NCI-H2107 (cell line): Measurements from ENCODE around the gene SIPA1.
A peak's percentile ranks its signal among the peaks of the same experiment; 100 is the strongest.

Experiments
- DNase-seq: peaks from one replicate; lab custom pipeline; 2025; lab: John Stamatoyannopoulos, UW

Gene SIPA1

DNA sequence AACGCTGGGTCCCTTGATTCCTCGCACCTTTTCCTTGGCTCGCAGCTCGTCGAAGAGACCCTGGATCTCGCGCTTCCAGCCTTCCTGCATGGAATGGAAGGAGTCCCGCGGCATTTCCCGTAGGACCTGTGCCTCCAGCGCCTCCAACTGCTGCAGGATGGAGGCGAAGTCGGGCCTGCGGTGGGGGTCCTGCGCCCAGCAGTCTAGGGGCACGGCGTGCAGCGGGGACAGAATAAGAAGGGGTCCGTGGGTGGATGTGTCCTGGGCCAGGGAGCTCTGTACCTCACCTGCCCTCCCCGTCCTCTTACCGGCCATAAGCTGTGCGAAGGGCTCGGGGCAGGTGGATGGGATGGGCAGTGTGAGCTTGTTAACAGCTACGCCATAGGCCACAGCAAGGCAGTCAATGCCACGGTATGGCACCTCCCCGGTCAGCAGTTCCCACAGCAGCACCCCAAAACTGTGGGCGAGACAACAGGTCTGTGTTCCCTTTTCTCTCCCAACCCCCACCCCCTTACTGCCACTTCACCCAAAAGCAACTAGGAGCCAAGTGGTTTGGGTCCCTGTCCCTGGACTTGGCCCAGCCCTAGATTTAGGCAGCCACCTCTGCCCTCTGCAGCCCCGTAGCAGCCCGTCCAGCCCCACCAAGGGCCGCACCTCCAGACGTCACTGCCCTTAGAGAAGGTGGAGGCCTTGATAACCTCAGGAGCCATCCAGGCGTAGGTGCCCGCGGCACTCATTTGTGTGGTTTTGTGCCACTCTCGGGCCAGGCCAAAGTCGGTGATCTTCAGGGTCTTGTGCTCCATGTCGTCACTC lies 30.1 kb upstream of the SIPA1 start:
- DNase-seq: no peak

DNA sequence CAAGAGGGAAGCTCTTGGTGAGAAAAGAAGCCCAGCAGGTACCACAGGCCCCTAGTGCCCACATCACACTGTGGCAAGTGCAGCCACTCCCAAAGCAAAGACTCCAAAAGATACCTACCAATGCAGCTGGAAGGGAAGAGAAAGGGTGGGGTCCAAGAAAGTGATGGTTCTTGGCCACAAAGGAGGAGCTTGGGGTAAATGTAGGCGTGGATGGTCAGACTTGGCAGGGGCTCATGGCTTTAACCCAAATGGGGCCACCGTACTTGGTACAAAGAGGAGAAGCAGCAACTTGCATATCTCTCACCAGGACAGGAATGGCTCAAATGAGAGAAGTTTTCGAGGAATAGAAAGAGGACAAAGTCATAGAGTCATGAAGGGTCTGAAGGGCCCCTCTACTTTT lies 28.7 kb upstream of the SIPA1 start:
- DNase-seq: no peak

DNA sequence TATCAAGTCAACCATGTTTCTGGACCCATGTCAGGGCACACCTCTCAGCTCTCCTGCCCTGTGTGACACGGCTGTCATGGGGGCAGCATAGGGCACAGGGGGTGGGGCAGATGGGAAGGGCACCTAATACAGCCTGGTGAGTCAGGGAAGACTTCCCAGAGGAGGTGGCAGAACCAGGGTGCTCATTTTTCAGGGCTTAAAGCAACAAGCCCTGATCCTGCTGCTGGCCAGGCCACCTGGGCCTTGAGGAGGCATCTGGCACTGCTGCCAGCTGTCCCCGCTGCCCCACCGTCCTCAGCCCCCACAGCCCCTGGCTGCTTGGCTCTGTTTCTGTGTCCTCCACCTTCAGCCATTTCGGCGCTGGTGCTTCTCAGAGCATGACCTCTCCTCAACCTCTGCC lies 28.2 kb upstream of the SIPA1 start:
- DNase-seq: no peak

DNA sequence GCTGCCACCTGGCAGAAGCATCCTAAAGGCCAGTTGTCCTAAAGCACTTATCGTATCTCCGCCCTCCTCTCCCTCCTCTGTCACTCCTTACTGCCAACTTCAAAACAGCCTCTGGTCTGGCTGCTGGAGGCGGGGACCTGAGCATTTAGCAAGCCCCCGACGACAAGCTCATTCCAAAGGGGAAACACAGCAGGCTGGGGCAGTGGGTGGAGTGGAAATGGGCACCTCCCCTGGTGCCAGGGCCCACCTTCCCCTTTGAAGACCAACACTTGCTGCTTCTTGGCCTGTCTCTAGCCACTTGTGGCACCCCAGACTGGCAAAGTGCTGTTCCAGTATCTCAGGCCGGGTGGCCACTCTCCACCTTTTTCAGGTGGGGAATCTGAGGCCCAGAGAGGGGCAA lies 27.5 kb upstream of the SIPA1 start:
- no peak for DNase-seq

DNA sequence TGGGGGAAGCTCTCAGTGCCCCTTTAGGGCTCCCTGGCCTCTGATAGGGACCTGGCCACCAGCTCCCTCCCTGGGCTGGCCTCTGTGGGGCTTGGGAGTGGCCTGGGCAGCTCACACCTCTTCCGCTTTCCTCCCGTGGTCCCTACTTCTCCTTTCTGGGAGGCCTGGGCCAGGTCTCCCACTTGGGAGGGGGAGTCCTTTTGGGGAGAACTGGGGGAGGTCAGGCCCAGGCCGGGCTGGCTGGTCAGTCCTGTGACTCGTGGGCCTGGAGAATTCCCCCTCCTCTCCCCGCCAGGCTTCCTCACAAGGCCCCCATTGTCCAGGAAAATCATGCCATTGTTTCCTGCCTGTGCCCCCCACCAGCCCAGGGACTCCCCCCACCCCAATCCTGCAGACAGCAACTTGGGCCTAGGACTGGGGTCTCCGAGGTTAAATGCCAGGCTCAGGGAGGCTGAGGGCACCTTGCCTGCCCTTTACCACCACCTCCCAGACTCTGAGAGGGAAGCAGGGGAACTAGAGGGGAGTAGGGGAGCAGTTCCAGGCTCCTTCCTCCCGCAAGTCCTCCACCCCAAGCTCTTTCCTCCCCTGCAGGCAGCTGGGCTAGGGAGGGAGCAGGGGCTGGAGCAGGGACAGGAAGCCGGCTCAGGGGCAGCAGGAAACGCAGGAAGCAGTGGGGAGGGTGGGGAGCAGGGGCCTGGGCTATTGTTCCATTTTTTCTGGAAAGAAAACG lies 26.7 kb upstream of the SIPA1 start:
- DNase-seq: no peak

DNA sequence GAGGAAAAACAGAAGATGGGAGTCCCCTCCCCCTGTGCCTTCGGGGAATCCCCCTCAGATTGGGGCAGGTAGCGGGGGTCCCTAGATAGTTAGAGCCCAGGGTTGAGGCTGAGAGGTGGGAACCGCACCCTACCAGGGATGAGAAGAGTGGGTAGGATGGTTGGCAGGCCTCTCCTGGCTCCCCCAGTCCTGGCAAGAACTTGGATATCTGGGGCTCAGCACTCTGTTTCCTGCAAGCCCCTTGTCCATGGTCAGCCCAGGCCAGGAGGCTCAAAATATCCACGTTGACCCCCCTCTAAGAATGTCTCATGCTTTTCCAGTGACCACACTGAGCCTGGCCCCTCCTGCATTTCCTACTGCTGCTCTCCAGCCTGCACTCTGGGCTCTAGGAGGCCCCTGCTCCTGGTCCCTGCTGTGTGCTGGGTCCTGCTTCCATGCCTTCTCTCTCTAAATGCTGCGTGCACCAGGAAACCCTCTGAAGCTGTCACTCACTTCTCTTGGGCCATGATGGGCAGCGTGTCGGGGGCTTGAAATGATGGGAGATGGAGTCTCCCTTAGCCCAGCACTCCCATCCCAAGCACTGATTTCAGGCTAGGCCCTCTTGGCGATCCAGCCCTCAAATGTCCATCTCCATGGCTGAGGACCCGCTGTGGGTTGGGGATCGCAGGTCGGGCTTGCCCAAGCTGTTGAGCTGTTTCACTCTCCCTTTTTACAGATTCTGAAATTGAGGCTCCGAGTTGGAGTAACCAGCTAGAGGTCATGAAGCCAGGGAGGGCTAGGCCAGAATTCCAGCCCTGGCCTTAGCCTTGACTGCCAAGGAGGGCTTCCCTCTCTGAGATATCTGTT lies 25.9 kb upstream of the SIPA1 start:
- no peak for DNase-seq

DNA sequence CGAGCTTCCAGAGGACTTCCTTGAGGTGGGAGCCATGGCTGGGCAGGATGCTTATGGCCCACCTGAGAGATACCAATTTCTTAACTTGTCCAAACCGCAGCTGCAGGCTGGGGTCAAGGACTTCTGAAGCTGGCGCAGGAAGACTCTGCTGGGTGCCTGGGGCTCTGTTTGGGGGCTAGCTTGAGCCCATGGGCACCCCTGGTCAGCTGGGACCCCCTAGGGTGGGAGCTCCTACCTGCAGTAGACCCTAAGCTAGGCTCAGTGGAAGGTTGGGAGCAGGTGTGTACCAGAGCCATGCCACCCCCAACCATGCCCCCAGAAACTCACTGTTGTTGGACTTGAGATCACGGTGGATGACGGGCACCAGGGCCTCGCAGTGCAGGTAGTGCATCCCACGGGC lies 25.2 kb upstream of the SIPA1 start:
- no peak for DNase-seq

DNA sequence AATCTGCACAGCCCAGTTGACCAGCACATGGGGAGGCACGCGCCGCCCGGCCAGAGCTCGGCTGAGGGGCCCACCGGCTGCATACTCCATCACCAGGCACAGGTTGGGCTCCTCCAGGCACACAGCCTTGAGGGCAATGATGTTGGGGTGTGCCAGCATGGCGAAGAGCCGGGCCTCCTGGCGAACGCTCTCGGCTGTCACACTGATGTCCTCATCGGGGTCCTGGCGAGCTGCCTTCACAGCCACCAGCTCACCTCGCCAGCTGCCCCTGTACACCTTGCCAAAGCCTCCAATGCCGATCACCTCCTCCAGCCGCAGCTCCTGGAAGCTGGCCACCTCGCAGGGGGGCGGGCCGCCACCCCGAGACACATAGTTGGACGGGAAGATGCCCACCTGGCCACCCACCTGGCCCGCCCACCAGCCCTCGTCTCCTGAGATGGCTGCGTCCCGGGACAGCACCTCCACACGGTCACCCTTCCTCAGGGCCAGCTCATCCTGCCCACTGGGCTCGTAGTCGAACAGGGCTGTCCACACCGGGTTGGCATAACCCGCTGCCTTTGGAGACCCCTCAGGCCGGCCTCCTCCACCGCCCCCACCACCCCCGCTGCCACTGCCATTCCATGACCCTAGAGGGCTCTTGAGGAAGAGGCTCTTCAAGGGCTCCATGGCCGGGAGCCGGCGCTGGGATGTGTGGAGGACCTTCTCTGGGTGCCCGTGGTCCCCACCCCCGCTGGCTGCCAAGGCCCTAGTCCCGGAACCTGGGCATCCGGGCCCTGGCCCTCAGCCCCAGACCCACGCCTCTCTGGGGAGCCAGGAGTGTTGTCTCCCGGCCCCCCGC lies 24.6 kb upstream of the SIPA1 start:
- DNase-seq: no peak

DNA sequence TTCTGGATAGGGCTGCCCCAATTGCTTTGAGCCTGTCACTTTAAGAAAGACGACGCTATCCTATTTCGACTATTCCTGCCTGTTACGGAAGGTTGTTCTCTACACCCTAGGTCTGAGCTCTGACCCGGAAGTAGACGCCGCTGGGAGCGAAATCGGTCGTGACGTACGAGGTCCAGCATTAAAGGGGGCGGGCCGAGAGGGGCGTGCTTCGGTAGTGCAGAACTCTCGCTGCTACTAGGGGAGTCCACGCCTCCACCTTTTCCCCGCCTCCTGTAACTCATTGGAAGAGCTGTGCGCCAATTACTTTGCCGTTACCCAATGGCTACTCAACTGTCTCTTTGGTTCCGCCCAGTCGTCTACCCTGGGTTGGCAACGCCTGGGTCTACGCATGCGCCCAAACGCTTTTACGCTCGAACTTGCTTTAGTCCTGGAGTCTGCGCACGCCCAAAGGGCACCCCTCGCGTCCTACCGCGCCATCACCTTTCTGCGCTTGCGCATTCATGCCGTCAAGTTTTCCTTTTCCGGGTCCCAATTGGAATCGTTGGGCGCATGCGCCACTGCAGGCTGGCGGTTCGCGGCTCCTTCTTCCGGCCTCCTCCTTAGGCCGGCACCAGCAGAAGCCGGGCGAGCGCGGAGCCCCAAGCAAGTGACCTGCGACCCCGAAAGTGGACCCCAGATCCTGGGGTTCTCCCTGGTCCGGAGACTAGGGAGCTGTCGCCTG lies 22.5 kb upstream of the SIPA1 start, which contains the start of gene PCNX3:
Gene PCNX3, plus strand, starts transcription at position 548 of the 721 bp plus-strand sequence. CDS start 536 bp downstream, outside the sequence.
- peak; percentile 99 for DNase-seq

DNA sequence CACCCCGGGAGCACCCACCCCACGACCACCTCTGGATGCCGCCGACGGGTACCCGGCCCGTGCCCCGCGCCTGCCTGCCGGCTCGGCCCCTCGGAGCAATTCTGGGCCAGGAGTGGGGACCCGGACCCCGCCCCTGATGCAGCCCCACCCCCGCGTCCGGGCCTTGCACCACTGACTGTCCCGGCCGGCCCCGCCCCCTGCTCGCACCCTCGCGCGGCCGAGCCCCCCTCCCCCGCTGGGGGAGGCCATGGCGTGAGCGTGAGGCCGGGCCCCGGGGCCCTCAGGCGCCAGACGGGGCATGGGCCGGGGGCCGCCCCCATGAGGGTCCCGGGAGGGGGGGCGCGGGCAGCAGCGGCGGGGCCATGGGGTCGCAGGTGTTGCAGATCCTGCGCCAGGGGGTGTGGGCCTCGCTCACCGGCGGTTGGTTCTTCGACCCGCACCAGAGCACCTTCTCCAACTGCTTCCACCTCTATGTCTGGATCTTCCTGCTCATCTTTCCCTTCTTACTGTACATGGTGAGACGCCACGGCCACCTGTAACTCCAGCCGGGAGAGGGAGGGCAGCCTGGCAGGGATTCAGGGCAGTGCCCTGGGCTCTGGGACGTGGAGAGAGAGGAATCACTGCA lies 21.8 kb upstream of the SIPA1 start:
- DNase-seq: no peak

DNA sequence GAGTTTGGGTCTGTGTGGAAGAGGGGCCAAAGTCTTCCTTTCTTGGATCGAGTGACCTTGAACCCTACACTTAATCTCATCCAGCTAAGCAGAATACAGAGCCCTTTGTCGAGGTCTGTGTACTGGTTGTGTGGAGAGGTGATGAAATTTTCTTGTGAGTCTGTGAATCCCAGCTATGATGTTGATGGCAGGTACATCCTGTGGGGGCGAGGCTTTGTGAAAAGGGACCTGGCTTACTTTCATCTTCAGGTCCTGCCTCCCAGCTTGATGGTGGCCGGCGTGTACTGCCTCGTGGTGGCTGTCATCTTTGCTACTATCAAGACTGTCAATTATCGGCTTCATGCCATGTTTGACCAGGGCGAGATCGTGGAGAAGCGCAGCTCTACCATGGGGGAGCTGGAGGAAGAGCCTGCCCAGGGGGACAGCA lies 21.3 kb upstream of the SIPA1 start:
- no peak for DNase-seq

DNA sequence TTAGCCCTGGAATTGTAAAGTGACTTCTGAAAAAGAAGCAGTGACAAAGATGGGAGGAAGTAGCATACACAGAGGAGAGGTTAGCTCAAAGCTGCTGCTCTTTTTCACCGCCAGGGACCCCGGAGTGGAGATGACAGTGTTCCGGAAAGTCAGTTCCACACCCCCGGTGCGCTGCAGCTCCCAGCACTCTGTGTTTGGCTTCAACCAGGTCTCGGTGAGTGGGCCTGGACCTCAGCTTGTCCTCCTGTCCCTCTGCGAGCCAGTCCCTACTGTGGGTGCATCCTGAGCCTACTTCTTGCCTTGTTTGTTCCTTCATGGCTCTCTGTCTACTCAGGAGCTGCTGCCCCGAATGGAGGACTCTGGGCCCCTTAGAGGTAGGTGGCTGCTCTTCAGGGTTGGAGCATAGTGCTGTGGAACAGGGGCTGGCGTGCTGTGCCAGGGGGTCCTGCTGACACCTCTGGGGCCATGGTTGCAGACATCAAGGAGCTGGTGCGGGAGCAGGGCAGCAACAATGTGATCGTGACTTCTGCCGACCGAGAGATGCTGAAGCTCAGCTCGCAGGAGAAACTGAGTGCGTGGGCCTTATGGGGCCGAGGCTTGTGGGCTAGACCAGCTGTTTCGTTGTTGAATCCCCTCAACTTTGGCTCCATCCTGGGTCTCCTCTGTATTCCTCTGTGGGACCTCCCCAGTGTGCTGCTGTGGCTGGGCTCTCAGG lies 20.6 kb upstream of the SIPA1 start:
- DNase-seq: no peak

DNA sequence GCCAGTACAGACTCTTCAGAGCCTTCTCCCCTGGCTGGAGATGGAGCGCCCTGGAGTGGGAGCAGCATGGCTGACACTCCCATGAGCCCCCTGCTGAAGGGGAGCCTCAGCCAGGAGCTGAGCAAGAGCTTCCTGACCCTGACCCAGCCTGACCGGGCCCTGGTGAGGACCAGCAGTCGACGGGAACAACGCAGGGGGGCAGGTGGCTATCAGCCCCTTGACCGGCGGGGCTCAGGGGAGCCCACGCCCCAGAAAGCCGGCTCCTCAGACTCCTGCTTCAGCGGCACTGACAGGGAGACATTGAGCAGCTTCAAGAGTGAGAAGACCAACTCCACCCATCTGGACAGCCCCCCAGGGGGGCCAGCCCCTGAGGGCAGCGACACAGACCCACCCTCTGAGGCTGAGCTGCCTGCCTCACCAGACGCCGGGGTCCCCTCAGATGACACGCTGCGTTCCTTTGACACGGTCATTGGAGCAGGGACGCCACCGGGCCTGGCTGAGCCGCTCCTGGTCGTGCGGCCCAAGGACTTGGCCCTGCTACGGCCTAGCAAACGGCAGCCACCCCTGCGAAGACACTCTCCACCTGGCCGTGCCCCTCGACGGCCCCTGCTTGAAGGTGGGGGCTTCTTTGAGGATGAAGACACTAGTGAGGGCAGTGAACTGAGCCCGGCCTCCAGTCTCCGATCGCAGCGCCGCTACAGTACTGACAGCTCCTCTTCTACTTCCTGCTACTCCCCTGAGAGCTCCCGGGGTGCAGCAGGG lies 19.7 kb upstream of the SIPA1 start:
- DNase-seq: no peak

DNA sequence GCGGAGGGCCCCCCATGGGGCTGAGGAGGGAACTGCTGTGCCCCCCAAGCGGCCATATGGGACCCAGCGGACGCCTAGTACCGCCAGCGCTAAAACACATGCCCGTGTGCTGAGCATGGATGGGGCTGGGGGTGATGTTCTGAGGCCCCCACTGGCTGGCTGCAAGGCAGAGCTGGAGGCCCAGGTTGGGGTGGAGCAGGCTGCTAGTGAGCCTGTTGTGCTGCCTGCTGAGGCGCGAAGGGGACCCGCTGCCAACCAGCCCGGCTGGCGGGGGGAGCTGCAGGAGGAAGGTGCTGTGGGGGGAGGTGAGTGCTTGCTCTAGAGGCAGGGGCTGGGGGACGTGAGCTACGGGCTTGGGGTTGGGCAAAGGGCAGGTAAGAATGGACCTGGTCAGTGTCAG lies 19.1 kb upstream of the SIPA1 start:
- DNase-seq: no peak

DNA sequence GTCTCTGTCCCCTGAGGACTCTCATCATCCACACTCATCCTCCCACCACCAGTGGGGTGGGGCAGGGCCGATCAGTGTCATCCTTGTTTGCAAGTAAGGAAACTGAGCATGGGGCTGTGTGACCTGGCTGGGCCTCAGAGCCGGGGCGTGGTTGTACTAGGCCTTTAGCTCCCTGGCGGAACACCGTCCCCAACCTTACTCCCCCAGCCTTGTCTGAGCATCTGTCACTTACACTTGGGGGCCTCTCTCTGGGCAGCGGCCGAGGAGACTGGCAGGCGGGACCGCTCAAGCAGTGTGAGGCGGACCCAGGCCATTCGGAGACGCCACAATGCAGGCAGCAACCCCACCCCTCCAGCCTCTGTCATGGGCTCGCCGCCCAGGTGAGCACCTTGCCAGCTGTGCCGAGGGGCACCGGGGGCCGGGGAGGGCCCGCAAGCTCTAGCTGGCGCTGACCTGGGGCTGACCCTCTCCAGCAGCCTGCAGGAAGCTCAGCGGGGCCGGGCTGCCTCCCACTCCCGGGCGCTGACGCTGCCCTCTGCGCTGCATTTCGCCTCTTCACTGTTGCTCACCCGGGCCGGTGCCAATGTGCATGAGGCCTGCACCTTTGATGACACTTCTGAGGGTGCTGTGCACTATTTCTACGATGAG lies 18.5 kb upstream of the SIPA1 start:
- no peak for DNase-seq

DNA sequence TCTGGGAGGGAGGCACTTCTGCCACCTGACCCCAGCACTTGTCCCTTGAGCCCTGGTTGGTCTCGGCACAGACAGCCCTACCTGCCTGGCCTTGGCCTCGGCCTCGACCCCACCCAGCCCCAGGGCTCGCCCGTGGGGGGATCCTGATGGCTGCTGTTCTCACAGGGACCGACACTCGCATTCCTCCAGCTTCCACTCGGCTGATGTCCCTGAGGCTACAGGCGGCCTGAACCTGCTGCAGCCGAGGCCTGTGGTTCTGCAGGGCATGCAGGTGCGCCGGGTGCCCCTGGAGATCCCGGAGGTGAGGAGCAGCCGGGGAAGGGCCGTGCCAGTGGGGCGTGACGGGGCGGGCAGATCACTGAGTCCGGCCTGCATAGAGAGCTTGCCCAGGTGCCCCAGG lies 17.2 kb upstream of the SIPA1 start:
- no peak for DNase-seq

DNA sequence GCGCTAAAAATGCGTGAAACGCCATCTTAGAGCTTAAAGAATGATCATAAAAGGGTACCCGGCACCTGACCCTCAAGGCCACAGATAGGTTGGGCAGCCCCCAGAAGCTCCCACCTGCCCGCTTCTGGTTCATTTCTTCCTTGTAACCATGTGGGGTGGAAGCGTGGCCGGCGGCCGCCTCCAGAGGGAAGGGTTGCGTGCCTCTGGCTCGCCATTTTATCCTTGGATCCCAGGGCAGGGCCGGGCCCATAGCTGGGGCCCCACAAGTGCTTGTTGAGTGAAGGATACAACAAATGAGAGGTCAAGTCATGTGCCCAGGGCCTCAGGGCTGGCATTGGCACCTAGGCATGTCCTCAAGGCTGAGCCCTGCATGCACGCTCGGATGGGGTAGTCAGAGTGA lies 16.4 kb upstream of the SIPA1 start:
- no peak for DNase-seq

DNA sequence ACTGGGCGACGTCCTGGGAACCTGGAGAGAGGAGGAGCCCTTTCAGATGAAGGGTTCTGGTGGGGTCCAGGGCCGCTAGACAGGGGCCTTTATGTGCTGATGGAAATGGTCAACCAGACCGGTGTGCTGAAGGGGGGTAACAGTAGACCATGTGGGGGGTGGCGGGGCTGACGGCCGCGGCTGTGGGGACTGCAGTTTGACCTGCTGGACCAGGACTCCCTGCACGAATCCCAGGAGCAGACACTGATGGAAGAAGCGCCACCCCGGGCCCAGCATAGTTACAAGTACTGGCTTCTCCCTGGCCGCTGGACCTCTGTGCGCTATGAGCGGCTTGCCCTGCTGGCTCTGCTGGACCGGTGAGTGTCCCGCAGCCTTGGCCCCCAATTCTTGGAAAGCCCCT lies 15.9 kb upstream of the SIPA1 start:
- no peak for DNase-seq

DNA sequence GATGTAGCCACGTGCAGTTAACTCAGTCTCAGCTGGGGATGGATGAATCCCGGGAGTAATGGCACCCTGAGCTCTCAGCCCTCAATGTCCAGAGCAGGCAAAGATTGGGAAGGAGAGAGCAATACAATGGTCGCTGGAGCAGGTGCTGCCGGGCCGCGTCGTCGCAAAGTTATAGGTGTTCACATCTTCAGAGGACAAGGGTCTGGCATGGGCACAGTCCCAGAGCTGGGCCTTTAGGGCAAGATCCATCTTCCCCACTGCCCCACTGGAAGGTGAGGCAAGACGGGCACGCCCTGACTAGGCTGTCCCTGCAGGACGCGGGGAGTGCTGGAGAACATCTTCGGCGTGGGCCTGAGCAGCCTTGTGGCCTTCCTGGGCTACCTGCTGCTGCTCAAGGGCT lies 14.7 kb upstream of the SIPA1 start:
- DNase-seq: no peak
